HG03108 (cell line): ENCODE results near the gene ZMAT3.
A peak's percentile ranks its signal among the peaks of the same experiment; 100 is the strongest.
"Not testable (repeated sequence)": the region's sequence is repeated elsewhere in the genome, so short reads cannot be mapped to it uniquely, and the experiment has no call there.

Source experiments
- ATAC-seq: cut with Tn5 transposase; IDR thresholded peaks from one replicate; pipeline ENCODE4 v1.9.1; 2021; ENCODE audit warnings: moderate library complexity; ENCODE audit not compliant: unreplicated experiment

The ZMAT3 gene

DNA sequence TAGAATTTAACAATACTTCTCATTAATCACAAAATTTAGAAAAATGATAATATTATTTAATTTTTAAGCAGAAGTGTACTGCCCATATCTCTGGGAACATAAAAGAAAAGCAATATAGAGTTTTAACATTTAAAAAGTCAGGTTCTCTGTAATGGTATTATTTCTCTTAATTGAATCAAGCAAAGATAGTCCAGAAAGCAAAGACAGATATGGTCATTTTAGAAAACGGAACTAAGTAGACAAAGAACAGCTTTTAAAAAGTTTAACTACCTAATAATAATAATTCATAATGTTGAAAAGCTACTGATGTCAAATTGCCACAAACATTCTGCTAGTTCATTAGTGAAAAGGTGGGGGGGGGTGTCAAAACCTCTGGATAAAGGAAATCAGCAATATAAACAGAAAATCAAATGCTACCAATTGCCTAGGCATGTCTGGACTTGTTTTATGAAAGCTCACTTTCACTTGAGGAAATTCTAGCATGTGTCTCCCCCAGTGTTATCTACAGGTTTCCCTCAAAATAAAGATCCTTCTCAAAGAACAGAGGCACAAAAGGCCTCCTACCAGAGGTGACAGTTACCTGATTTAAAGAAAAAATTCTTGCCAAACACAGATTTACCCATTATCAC is 1.7 kb downstream of the ZMAT3 start:
- ATAC-seq = no peak

DNA sequence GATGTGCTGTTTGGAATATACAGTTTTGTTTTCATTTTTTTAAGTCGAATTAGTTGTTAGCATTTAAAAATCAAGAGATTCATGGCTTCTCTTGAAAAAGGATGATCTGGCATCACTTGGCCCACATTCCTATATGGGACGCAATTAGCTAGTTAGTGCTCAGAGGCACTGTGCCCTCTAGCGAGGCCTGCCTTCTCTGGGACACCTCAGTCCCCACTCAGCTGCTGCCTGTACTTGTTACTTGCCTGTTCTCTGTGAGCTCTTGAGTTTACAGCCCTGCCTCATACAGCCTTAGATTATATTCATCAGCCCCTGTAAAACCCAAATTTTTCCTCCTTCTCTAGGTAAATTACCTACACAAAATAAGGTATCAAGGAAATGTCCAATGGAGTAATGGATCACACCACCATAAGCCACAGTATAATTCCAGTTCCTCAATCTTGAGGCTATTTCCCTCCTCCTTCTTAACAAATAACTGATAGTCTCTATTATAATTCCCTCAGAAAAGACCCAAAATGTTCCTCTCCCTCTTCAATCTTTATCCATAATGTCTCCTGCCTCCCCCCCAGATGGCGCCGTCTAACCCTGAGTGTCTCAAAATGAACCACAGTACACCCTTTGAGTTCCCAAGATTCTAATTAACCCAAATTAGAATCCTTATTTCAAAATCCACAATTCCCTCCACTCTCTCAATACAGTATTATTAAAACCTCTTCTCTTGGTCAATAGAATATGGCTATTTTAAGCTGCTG is 2.7 kb downstream of the ZMAT3 start:
- no peak for ATAC-seq

DNA sequence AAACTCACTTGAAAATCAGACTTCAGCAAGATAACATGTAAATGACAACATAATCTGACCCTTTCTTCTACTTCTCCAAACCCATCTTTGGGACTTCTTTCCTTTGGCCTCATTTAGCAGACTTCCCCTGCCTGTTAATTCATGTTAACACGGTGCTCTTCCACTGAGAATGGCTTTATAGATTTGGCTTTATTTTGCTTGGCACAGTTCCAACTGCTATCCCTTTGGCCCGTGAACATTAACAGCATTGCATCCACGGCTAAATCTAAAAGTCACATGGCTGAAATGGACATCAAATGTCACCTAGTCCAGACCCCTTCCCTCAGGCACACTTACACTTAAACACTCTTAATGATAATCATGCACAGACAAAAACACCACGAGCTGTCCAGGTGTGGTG is 3.8 kb downstream of the ZMAT3 start:
- ATAC-seq = no peak

DNA sequence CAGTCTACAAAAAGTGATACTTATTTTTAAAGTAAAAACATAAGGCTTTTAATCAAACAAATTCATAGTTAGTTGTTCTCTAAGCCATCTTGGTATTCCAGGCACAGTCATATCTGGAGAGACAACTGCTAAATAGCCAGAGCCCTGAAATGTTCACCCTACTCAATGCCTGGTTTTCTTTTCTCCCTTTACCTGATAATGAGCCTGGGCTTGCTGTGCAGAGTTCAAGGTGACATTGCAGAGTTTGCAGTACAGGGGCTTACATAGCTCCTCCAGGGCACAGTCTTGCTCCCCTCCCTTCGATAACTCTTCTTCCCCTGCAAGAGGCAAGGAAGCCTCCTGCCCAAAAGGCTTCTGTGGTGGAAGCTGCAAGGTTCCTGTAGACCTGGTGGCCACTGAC is 4.3 kb downstream of the ZMAT3 start:
- ATAC-seq = no peak

DNA sequence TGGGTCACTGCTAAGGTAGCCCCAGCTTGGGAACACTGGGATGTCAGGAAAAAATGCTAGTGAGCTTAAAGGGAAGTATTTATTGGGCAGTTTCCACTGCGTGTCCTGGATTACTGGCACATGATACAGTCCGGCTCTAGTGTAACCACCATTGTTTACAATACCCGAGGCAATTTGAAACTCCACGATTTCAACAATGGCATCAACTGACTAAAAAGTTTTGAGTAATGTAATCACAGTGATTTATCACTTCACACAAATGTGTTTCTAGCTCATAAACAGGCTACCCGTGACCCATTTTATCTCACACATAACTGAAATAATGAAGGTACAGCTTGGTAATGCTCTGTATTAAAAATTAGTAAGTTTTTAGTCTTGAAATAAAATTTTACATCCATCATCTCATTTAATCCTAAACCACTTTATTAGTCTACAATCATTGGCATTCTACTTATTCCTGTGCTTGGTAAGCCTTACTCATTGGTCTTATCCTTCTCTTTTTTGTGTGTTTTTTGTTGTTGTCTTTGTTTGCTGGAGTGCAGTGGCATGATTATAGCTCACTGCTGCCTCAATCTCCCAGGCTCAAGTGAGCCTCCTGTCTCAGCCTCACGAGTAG is 7.6 kb downstream of the ZMAT3 start:
- ATAC-seq = no peak

DNA sequence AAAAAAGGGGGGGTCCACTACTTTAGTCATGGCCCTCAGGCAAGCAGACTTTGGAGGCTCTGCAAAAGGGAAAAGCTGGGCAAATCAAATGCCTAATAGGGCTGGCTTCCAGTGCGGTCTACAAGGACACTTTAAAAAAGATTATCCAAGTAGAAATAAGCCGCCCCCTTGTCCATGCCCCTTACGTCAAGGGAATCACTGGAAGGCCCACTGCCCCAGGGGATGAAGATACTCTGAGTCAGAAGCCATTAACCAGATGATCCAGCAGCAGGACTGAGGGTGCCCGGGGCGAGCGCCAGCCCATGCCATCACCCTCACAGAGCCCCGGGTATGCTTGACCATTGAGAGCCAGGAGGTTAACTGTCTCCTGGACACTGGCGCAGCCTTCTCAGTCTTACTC is 15.3 kb downstream of the ZMAT3 start:
- no peak for ATAC-seq

DNA sequence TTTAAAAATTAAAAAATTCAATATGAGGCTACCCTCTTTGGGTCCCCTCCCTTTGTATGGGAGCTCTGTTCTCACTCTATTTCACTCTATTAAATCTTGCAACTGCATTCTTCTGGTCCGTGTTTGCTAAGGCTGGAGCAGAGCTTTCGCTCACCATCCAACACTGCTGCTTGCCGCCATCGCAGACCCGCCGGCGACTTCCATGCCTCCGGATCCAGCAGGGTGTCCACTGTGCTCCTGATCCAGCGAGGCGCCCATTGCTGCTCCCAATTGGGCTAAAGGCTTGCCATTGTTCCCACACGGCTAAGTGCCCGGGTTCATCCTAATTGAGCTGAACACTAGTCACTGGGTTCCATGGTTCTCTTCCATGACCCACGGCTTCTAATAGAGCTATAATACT is 17.0 kb downstream of the ZMAT3 start:
- not testable (repeated sequence) for ATAC-seq

DNA sequence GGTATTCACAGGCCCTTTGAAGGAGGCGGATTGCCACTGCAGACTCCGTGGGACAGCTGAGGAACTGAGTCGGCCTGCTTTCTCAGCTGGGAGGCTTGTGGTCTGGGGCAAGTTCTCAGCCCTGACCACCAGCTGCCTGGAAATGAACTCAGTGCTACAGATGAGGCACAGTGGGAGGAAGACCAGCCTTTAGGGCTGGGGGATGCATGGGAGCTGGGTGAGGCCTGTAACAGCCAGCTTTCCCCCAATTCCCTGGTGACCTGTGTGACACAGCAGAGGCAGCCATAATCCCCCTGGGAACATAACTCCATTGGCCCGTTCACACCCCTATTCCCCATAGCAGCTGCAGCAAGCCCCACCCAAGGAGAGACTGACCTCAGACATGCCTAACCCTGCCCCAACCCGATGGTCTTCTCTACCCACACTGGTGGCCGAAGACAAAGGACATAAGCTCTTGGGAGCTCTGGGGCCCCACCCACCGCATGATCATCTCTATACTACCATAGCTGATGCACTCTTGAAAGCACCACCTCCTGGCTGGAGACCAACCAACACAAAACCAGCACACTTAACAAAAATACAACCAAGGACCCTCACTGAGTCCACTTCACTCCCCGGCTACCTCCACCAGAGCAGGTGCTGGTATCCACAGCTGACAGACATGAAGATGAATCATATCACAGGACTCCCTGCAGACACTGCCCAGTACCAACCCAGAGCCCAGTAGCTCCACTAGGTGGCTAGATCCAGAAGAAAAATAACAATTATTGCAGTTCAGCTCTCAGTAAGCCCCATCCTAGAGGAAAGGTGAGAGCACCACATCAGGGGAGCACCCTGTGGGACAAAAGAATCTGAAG is 24.9 kb downstream of the ZMAT3 start:
- ATAC-seq = peak; percentile 81

DNA sequence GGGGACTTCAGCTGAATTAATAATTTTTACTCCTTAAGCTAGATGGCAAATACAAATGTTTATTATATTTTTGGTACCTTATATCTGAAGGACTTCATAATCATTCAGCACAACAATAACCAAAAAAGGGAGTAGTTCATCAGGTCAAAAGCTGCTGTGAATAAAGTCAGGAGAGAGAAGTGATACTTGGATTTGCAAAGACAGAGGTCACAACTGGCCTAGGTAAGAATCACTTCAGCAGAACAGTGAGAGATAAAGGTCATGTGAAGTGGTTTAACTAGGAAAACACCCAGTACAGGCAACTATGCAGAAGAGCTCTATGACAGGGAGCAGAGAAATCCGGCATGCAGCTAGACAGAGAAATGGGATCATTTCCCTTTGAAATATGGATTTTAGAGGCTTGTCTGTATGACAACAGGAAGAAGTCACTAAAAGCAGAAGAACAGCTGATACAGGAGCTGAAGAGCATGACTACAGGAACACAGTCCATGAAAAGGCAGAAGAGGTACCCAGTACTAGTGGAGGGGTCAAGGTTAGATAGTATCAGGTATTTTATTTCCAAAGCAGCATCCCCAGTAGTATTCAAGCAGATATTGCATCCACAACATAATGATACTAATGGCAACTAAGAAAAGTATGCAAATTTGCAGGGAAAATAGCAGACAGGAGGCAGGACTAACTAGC is 25.7 kb downstream of the ZMAT3 start:
- peak; percentile 61 for ATAC-seq

DNA sequence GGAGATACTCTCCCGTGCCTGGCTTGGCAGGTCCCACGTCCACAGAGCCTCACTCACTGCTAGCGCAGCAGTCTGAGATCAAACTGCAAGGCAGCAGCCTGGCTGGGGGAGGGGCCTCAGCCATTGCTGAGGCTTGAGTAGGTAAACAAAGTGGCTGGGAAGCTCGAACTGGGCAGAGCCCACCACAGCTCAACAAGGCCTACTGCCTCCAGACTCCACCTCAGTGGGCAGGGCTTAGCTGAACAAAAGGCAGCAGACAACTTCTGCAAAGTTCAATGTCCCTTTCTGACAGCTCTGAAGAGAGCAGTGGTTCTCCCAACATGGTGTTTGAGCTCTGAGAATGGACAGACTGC is 32.7 kb downstream of the ZMAT3 start:
- ATAC-seq = not testable (repeated sequence)

DNA sequence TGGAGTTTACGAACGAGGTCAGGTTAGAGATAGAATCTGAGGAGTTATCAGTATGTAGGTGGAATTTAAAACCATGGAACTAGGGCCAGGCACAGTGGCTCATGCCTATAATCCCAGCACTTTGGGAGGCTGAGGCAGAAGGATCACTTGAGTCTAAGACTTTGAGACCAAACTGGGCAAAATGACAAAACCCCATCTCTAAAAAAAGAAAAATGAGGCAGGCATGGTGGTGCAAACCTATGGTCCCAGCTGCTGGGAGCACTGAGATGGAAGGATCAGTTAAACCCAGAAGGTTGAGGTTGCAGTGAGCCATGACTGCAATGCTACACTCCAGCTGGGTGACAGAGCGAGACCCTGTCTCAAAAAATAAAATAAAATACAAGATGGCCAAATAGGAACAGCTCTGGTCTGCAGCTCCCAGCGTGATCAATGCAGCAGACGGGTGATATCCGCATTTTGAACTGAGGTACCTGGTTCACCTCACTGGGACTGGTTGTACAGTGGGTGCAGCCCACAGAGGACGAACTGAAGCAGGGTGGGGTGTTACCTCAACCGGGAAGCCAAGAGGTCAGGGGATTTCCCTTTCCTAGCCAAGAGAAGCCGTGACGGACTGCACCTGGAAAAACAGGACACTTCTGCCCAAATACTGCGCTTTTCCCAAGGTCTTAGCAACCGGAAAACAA is 33.3 kb downstream of the ZMAT3 start:
- ATAC-seq = no peak

DNA sequence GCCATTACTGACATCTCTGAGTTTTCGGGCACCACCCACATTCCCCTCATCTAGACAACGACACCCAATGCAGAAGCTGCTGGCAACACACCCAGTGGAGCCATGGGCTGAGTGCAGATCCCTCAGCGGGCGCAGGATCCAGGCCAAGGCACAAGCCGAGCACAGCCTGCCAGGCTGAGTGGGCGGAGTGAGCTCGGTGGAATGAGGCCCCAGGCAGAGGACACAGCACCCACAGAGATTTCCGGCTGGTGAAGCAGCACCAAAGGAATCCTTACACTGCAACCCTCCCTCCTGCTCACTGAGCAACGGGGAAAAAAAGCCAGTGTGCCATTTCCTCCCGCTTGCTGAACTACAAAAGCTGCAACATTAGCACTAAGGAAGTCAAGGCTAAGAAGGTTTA is 34.3 kb downstream of the ZMAT3 start:
- no peak for ATAC-seq

DNA sequence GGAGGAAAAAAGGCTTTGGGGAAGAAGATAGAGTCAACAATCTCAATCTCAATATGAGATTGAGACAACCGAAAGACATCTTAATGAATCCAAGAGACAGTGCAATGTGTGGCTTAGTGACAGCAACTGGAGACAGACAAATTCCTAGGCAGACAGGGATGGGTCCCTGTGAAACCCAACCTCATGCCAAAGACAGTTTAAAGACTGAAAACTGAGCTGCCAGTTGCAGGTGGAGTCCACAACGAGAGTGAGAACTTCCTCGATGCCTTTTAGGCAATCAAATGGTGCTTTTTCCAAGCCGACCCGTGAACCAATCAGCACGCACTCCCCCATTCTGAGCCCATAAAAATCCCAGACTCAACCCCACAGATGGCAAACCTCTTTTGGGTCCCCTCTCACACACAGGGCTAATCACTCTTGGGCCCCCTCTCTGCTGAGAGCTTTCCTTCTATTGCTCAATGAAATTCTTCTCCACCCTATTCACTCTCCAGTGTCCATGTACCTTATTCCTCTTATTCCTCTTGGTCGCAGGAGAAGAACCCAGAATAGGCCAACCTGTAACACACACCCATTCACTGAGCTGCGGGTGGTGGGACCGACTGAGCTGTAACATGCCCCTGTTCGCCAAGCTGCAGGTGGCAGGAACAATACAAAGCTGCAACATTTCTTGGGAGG is 34.8 kb downstream of the ZMAT3 start:
- no peak for ATAC-seq

DNA sequence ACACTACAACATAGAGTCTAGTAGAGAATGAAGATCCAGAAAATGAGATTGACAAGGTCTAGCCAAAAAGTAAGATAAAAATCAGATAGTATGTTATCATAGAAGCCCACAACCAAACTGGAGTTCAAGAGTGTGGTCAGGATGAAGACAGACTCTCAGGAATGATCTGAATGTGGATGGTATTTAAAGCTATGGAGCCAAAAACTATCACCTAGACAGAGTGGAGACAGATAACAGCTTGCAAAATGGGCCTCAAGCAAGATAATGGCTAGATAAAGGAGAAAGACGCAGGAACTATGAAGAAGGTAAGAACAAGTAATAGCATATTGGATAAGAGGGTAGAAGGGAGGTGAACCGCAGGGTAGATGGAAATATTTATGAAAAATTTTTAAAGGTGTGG is 35.4 kb downstream of the ZMAT3 start:
- no peak for ATAC-seq

DNA sequence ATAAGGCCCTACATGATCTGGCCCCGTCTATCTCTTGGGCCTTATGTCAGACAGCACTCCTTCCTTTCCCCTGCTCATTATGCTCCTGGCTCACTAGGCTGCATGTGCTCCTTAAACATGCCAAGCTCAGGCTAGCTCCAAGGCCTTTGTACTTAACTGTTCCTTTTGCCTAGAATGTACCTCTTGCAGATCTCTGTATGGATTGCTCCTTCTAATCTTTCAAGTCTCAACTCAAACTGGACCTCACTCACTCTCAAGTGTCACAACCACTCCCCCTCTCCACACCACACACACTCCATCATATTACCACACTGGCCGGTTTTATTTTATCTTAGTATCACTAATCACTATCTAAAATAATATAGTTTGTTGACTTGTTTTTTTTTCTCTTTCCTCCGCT is 36.4 kb downstream of the ZMAT3 start:
- no peak for ATAC-seq

DNA sequence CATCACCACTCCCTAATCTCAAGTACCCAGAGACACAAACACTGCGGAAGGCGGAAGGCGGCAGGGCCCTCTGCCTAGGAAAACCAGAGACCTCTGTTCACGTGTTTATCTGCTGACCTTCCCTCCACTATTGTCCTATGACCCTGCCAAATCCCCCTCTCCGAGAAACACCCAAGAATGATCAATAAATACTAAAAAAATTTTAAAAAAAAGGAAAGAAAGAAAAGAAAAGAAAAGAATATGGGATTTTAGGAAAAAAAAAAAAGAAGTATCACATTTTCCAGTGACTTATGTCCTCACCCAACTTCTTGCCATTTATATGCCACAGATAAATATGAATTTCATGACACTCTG is 38.3 kb downstream of the ZMAT3 start:
- not testable (repeated sequence) for ATAC-seq

DNA sequence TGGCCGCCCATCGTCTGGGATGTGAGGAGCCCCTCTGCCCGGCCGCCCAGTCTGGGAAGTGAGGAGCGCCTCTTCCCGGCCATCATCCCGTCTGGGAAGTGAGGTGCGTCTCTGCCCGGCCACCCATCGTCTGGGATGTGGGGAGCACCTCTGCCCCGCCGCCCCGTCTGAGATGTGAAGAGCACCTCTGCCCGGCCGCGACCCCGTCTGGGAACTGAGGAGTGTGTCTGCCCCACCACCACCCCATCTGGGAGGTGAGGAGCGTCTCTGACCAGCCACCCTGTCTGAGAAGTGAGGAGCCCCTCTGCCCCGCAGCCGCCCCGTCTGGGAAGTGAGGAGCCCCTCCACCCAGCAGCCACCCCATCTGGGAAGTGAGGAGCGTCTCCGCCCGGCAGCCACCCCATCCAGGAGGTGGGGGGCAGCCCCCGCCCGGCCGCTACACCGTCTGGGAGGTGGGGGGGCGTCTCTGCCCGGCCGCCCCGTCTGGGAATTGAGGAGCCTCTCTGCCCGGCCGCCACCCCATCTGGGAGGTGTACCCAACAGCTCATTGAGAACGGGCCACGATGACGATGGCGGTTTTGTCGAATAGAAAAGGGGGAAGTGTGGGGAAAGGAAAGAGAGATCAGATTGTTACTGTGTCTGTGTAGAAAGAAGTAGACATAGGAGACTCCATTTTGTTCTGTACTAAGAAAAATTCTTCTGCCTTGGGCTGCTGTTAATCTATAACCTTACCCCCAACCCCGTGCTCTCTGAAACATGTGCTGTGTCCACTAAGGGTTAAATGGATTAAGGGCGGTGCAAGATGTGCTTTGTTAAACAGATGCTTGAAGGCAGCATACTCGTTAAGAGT is 38.9 kb downstream of the ZMAT3 start:
- not testable (repeated sequence) for ATAC-seq

DNA sequence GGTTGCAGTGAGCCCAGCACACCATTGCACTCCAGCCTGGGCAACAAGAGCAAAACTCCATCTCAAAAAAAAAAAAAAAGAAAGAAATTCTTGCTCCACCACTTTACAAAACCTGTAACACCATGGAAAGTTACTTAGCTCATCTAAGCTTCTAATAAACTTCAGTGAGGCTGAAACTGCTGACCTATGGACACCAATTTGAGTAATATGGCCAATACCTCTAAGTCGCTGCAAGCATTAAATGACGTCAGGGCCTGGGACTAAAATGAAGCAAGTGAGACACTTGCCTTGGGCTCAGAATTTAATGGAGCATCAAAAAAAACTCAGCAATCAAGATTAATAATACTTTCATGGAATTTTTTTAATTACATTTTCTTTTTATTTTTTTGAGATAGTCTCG is 42.5 kb downstream of the ZMAT3 start:
- no peak for ATAC-seq

DNA sequence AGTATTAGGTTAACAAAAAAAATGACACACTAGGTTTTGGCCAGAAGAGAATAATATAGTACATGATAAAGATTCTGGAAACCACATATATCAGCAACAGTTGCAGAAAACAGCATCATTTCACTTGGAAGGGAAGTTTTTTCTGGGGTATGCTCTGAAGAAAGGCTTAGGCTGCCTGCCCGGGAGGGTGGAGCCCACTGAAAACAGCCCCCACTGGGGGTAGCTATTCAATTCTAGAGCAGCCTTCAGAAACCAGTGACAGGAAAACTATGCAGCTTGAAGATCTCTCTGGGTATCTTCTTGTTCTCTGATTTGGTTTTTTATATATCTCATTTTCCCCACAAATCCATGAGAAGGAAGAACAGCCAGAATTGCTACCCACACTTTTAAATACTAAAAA is 43.2 kb downstream of the ZMAT3 start:
- ATAC-seq = no peak
